IMR-90 (cell line): Measurements from ENCODE around the gene DGKZ. TPM values are rescaled to one million over a fixed set of nuclear protein-coding genes. Genes with fewer than 3 reads are reported as not detected.
A peak's percentile ranks its signal among the peaks of the same experiment; 100 is the strongest.

Experiments used
- ATAC-seq: fragments of 200-7000 bp; cut with Tn5 transposase; 2 replicates; pipeline ENCODE4 v1.9.1; 2020; ENCODE audit warnings: low read depth, mild to moderate bottlenecking, moderate library complexity
- BruUV-seq: library from RNA; stranded (reverse); fragments of 400-500 nt; replicated peaks from 2 replicates; lab custom pipeline; 2021; lab: Mats Ljungman, UMichigan
- CTCF ChIA-PET: fragments of 300-600 bp; formaldehyde crosslinking; extraction: SDS; loops from one replicate; lab custom pipeline; 2021; ENCODE audit warnings: antibody characterized with exemption; lab: Yijun Ruan, JAX
- POLR2A ChIA-PET: fragments of 300-600 bp; sonication (Branson Sonifier 250); formaldehyde crosslinking; loops from one replicate; lab custom pipeline; 2022; ENCODE audit warnings: antibody characterized with exemption; ENCODE audit not compliant: unreplicated experiment; lab: Charles Lee
- DNase-seq: peaks from one replicate; pipeline ENCODE4 v3.0.0; 2013
- H2AFZ ChIP-seq: replicated peaks from 2 replicates; pipeline ENCODE3; 2013; ENCODE audit warnings: low read length, mild to moderate bottlenecking; ENCODE audit not compliant: poor library complexity
- H2AK5ac ChIP-seq: 2 replicates; pipeline ENCODE4 v1.6.1; 2013; ENCODE audit warnings: low read depth, low read length, inconsistent platforms
- H2AK9ac ChIP-seq: replicated peaks from 2 replicates; pipeline ENCODE3; 2013; ENCODE audit warnings: mild to moderate bottlenecking, low read depth, low read length, moderate library complexity; ENCODE audit not compliant: poor library complexity
- H2BK120ac ChIP-seq: 2 replicates; pipeline ENCODE4 v1.6.1; 2013; ENCODE audit warnings: low read depth, low read length, inconsistent platforms
- H2BK15ac ChIP-seq: 3 replicates; pipeline ENCODE4 v1.6.1; 2013; ENCODE audit warnings: low read depth, low read length, inconsistent platforms
- H2BK20ac ChIP-seq: 2 replicates; pipeline ENCODE4 v1.6.1; 2013; ENCODE audit warnings: low read depth, mild to moderate bottlenecking, inconsistent platforms, low read length, moderate library complexity
- H2BK5ac ChIP-seq: 2 replicates; pipeline ENCODE4 v1.6.1; 2013; ENCODE audit warnings: mild to moderate bottlenecking, low read depth, low read length, inconsistent platforms; ENCODE audit not compliant: poor library complexity, severe bottlenecking
- H3K14ac ChIP-seq: replicated peaks from 2 replicates; pipeline ENCODE4 v1.6.1; 2013; ENCODE audit warnings: low read depth, low read length, inconsistent platforms
- H3K18ac ChIP-seq: 2 replicates; pipeline ENCODE4 v1.6.1; 2013; ENCODE audit warnings: low read depth, low read length, control low read depth
- H3K23ac ChIP-seq: 2 replicates; pipeline ENCODE4 v1.6.1; 2013; ENCODE audit warnings: low read depth, low read length, inconsistent platforms
- H3K27ac ChIP-seq: 2 replicates; pipeline ENCODE4 v1.5.1; 2013; ENCODE audit warnings: mild to moderate bottlenecking, control low read depth, low read length; ENCODE audit not compliant: insufficient read depth
- H3K27me3 ChIP-seq: 2 replicates; pipeline ENCODE4 v1.6.1; 2013; ENCODE audit warnings: low read length; ENCODE audit not compliant: control insufficient read depth, insufficient read depth
- H3K36me3 ChIP-seq: 2 replicates; pipeline ENCODE4 v1.6.1; 2013; ENCODE audit warnings: low read length, mixed read lengths; ENCODE audit not compliant: control insufficient read depth, insufficient read depth
- H3K4ac ChIP-seq: 2 replicates; pipeline ENCODE4 v1.6.1; 2013; ENCODE audit warnings: low read depth, low read length, inconsistent platforms
- H3K4me1 ChIP-seq: 2 replicates; pipeline ENCODE4 v1.6.1; 2013; ENCODE audit warnings: low read length, mixed read lengths; ENCODE audit not compliant: control insufficient read depth, insufficient read depth
- H3K4me2 ChIP-seq: 2 replicates; pipeline ENCODE4 v1.6.1; 2013; ENCODE audit warnings: low read depth, mild to moderate bottlenecking, control low read depth, low read length, moderate library complexity
- H3K4me3 ChIP-seq: 2 replicates; pipeline ENCODE4 v1.5.1; 2013; ENCODE audit warnings: low read depth, mild to moderate bottlenecking, control low read depth, low read length, moderate library complexity; ENCODE audit not compliant: insufficient read depth
- H3K56ac ChIP-seq: 2 replicates; pipeline ENCODE4 v1.6.1; 2013; ENCODE audit warnings: low read length, inconsistent platforms; ENCODE audit not compliant: insufficient read depth; ENCODE audit errors: extremely low read depth
- H3K79me1 ChIP-seq, 2 experiments: 2 replicates each; pipeline ENCODE4 v1.6.1; 2013; ENCODE audit warnings: low read length in 2 of 2, inconsistent platforms in 1 of 2, low read depth in 1 of 2
- H3K9ac ChIP-seq: 2 replicates; pipeline ENCODE4 v1.6.1; 2013; ENCODE audit warnings: low read depth, low read length, control low read depth
- H3K9me1 ChIP-seq: 2 replicates; pipeline ENCODE4 v1.6.1; 2013; ENCODE audit warnings: low read length, inconsistent platforms; ENCODE audit not compliant: insufficient read depth
- H3K9me3 ChIP-seq: 2 replicates; pipeline ENCODE4 v1.6.1; 2013; ENCODE audit warnings: low read length; ENCODE audit not compliant: control insufficient read depth, insufficient read depth
- H4K20me1 ChIP-seq: 2 replicates; pipeline ENCODE4 v1.6.1; 2013; ENCODE audit warnings: low read length, inconsistent platforms; ENCODE audit not compliant: insufficient read depth
- H4K5ac ChIP-seq: 2 replicates; pipeline ENCODE4 v1.6.1; 2013; ENCODE audit warnings: mild to moderate bottlenecking, low read depth, low read length, control low read depth
- H4K8ac ChIP-seq, 2 experiments: 2 replicates each; pipeline ENCODE4 v1.6.1; 2013; ENCODE audit warnings: low read depth in 2 of 2, low read length in 2 of 2, control low read depth in 1 of 2, inconsistent platforms in 1 of 2
- H4K91ac ChIP-seq: 2 replicates; pipeline ENCODE4 v1.6.1; 2013; ENCODE audit warnings: low read depth, low read length, inconsistent platforms; ENCODE audit not compliant: insufficient read depth
- BHLHE40 ChIP-seq: fragments of 150-350 bp; IDR thresholded peaks from 2 replicates; pipeline ENCODE4 v1.6.1; 2016; ENCODE audit warnings: mild to moderate bottlenecking, low read depth, low read length
- CEBPB ChIP-seq: IDR thresholded peaks from 2 replicates; pipeline ENCODE4 v1.6.1; 2012; ENCODE audit warnings: low read depth, low read length, improper control_type of control experiment
- FOS ChIP-seq: fragments of 150-350 bp; IDR thresholded peaks from 2 replicates; pipeline ENCODE4 v1.6.1; 2016; ENCODE audit warnings: low read depth, low read length
- MAFK ChIP-seq: IDR thresholded peaks from 2 replicates; pipeline ENCODE4 v1.6.1; 2012; ENCODE audit warnings: low read depth, low read length, improper control_type of control experiment
- MAZ ChIP-seq: IDR thresholded peaks from 2 replicates; pipeline ENCODE4 v1.6.1; 2012; ENCODE audit warnings: low read depth, mild to moderate bottlenecking, low read length, improper control_type of control experiment, moderate library complexity, borderline replicate concordance
- MXI1 ChIP-seq: IDR thresholded peaks from 2 replicates; pipeline ENCODE4 v1.6.1; 2012; ENCODE audit warnings: low read depth, mild to moderate bottlenecking, low read length, moderate library complexity, borderline replicate concordance
- NFE2L2 ChIP-seq: fragments of 150-350 bp; IDR thresholded peaks from 2 replicates; pipeline ENCODE4 v1.6.1; 2016; ENCODE audit warnings: low read depth, mild to moderate bottlenecking, low read length
- POLR2A ChIP-seq: IDR thresholded peaks from 2 replicates; pipeline ENCODE4 v1.6.1; 2012; ENCODE audit warnings: mild to moderate bottlenecking, low read depth, low read length
- RAD21 ChIP-seq: IDR thresholded peaks from 2 replicates; pipeline ENCODE4 v1.6.1; 2012; ENCODE audit warnings: low read length, improper control_type of control experiment
- RCOR1 ChIP-seq: IDR thresholded peaks from 2 replicates; pipeline ENCODE4 v1.6.1; 2012; ENCODE audit warnings: mild to moderate bottlenecking, low read length, improper control_type of control experiment; ENCODE audit not compliant: insufficient replicate concordance
- RFX5 ChIP-seq: IDR thresholded peaks from 2 replicates; pipeline ENCODE4 v1.8.0; 2012; ENCODE audit warnings: low read depth, mild to moderate bottlenecking, low read length, moderate library complexity
- USF2 ChIP-seq: fragments of 150-350 bp; IDR thresholded peaks from 2 replicates; pipeline ENCODE4 v1.6.1; 2017; ENCODE audit warnings: mild to moderate bottlenecking, antibody characterized with exemption, low read length, low read depth
- WGBS, 2 experiments: methylation state at CpG; one replicate each; pipeline versions ENCODE4 v1.1.5 to v1.1.7; 2013; ENCODE audit warnings: missing lambda C conversion rate in 2 of 2; ENCODE audit not compliant: insufficient read length in 1 of 2; ENCODE audit errors: extremely low coverage in 2 of 2; 5-methylcytosine and 5-hydroxymethylcytosine counted together
- dilution Hi-C: fragments of 300-500 bp; cut with HindIII; formaldehyde crosslinking; loops from one replicate; pipeline ENCODE4 v1.14.3; 2018; ENCODE audit warnings: low sequenced_read_pairs; ENCODE audit not compliant: unreplicated experiment
- in situ Hi-C: fragments of 300-500 bp; cut with MboI; formaldehyde crosslinking; loops from 3 replicates; pipeline ENCODE4 v1.14.3; 2019; ENCODE audit warnings: low sequenced_read_pairs, inconsistent platforms, mixed read lengths
- intact Hi-C: fragments of 100-400 bp; cut with micrococcal nuclease; formaldehyde crosslinking; loops from 2 replicates; pipeline ENCODE4 v1.10.0; 2022
- polyA plus RNA-seq, 3 experiments: library from polyadenylated mRNA; depleted of rRNA; stranded (reverse); fragments of >200 nt; gene quantifications; 2 replicates each; pipeline ENCODE4 v1.2.3, GENCODE V29; 2012; ENCODE audit warnings: low replicate concordance in 1 of 3
- total RNA-seq: library from RNA; depleted of rRNA; stranded (reverse); fragments of >200 nt; gene quantifications from 2 replicates; pipeline ENCODE4 v1.2.3, GENCODE V29; 2012

The DGKZ gene
- total and polyA plus RNA-seq, 2 of the 4 experiments (the other 2 are of a cell fraction): 46.8 to 62.0 TPM

- no peak for TF ChIP-seq NFE2L2
- TF ChIP-seq MAZ: peak; percentile 23; the same call in 1 of the 2 replicates
These were observed 44.5 kb downstream of the DGKZ start, which contains the start of gene CHRM4 (continued) for GRCh38 chr11:46391578-46392420.

GRCh38 chr11:46392421-46393230 is 45.4 kb downstream of the DGKZ start:
- Histone ChIP-seq H3K4me2 (peak overlapping the region; percentile 80), H4K5ac (no peak overlapping the region), H2AFZ (peak overlapping the region; percentile 84), H3K79me1 (no peaks in the 10 kb centered on the region), H2AK9ac (peak overlapping the region; percentile 58), H3K4ac (no peak overlapping the region), H3K9me1 (peaks cover 5% of the 10 kb centered on the region; the same call in 1 of the 2 replicates), H2BK120ac (no peak overlapping the region), H3K36me3 (peaks cover 12% of the 10 kb centered on the region), H4K8ac (no peak overlapping the region), H3K56ac (no peak overlapping the region), H3K18ac (no peak overlapping the region), H3K27me3 (peaks cover 33% of the 10 kb centered on the region), H3K14ac (no peak overlapping the region), H3K4me1 (peaks cover 8% of the 10 kb centered on the region; the same call in 1 of the 2 replicates), H4K20me1 (peaks cover 24% of the 10 kb centered on the region), H4K91ac (no peak overlapping the region), H3K23ac (no peak overlapping the region; the same call in 1 of the 2 replicates), H3K27ac (no peak overlapping the region), H3K9me3 (no peaks in the 10 kb centered on the region), H3K9ac (no peak overlapping the region), H2BK20ac (no peak overlapping the region), H3K4me3 (peak overlapping the region; percentile 48), H2BK15ac (no peak overlapping the region), H2BK5ac (no peak overlapping the region), H2AK5ac (no peak overlapping the region)
- BruUV-seq: no TSS peak
- peak; percentile 72 for DNase-seq
- CTCF ChIA-PET: interaction anchor here (0.5 to 1.5 kb wide), 9 partner anchors 9 to 168 kb away, joined by 3 to 7 read pairs (median 4); no protein-coding TSS in a partner anchor
- dilution Hi-C loops (no loop called here), in situ Hi-C loops (no loop called here), intact Hi-C loops (no loop called here)
- POLR2A ChIA-PET: interaction anchor here (0.6 to 0.7 kb wide), 2 partner anchors 31 to 169 kb away, joined by 3 to 5 read pairs; no protein-coding TSS in a partner anchor
- WGBS, 2 experiments: 1% methylated on average over 35 of the region's 71 CpGs; no CpG with 5 or more reads in 1 of the 2 experiments
- TF ChIP-seq USF2 (no peak), POLR2A (no peak), RAD21 (0 out of 2 replicates have a peak, but pooled peaks have one; percentile 11), MXI1 (peak; percentile 99), CEBPB (no peak), NFE2L2 (no peak), FOS (no peak), MAFK (no peak), RFX5 (no peak), MAZ (peak; percentile 42; the same call in 1 of the 2 replicates), BHLHE40 (peak; percentile 64; the same call in 1 of the 2 replicates), RCOR1 (peak; percentile 93)
- ATAC-seq: peak; percentile 82
